ENCODE data around the gene PNLDC1. TPM values are rescaled to one million over a fixed set of nuclear protein-coding genes. Genes with fewer than 3 reads are reported as not detected.

Gene PNLDC1, protein sequence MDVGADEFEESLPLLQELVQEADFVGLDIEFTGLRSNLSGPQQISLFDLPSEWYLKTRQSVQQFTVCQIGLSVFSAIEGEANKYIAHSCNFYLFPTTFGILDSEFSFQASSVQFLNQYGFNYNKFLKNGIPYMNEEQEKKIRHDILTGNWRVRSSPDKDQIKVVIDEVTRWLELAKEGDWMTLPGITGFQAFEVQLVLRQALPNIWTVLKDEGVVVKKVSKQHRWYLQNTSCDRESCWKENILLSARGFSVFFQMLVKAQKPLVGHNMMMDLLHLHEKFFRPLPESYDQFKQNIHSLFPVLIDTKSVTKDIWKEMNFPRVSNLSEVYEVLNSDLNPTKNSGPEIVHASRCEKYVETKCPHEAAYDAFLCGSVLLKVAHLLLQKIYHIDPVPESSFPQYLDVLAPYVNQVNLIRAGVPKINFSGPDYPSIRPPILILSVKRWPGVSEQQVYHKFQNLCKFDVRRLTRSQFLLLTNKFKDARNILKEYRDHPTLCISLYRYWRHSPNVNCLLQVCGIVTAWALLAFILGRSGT
- total RNA-seq (2014; rRNA removed; shearing (Covaris generic)) = not detected in 2 replicates

DNA sequence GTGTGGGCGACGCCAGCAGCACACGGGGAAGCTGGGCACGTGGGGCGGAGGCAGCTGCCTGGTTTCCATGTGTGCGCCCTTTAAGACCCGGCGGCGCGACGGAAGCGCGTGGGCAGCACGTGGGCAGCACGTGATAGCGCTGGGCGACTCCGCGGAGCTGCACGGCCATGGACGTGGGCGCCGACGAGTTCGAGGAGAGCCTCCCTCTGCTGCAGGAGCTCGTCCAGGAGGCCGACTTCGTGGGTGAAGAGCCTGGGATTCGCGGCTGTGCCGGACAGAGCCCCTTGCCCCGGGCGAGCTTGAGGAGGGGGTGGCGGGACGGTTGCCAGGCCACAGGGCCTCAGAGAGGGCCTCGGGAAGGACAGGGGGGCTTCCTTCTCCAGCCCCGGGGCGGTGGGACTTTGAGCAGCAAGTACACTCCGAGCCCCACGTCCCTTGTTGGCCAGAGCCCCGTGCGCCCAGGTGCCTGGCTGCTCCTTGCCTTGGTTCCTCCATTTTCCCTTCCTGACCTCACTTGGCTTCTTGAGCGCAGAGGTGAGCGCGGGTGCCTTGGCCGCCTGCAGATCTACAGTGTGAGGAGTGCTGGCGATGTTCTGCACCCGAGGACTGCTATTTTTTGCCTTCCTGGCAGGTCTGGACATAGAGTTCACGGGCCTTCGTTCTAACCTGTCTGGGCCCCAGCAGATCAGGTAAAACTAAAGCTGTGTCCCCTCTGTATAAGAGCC lies at the start of gene PNLDC1:
TSS of gene PNLDC1 (plus strand) at position 136 of the 725 bp plus-strand sequence. CDS start at position 168, 32 bp downstream.
- DNase-seq (ENCODE audit: low read depth) = no peak

DNA sequence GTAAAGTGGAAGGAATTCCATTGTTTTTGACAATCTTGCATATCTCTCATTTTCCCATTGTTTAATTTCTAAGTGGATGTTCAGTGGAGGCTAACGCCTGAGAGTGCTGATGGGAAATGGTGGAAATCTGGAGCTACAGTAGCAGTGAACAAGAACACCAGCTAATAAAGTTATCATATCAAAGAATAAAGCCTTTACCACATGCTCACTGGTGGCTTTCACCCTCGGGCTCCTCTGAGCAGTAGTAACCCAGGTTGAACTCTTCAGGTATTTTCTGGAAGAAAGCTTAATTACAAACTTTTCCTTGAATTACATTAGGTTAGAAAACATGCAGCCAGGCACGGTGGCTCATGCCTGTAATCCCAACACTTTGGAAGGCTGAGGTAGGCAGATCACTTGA lies 48.6 kb upstream of the PNLDC1 start:
- DNase-seq (ENCODE audit: low read depth) = no peak

DNA sequence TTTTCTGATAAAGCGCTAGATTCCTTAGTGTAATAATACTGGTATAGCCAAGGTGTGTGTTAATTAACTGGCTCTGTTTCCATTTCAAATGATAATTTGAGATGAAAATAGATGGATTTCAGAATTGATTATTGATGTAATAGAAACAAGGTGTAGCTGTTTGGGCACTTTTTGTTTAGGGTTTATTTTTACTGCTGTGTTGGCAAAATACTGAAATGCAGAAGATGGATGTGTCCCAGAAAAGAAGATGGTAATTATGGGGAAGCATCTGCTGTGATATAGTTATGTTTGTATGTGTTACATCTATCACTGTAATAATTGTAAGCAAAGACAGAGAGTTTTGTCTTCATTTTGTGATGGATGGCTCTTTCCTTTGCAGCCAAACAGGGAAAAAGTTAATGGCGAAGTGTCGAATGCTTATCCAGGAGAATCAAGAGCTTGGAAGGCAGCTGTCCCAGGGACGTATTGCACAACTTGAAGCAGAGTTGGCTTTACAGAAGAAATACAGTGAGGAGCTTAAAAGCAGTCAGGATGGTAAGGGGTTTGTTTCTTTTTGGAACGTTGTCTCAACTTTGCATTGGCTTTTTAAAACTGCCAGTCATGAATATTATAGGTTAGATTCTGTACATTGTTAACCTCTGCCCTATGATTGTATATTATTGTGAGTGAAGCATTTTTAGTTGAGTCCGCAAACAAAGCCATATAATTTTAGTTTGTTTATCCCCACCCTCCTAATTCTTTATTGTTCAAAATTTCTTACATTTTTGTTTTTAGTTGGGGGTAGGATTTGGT lies 46.8 kb upstream of the PNLDC1 start:
- DNase-seq (ENCODE audit: low read depth) = no peak

DNA sequence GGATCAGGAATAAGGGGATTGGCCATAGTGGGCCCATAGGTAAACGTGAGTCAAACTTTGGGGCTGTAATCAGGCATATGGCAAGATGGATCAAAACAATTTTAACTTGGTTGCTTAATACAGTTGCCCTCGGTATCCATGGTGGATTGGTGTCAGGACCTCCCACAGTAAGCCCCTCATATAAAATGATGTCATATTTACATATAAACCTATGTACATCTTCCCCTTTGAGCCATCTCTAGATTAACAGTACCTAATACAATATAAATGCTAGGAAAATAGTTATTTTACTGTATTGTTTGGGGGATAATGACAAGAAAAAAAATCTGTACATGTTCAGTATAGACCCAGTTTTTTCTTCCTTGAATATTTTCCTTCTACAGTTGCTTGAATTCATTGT lies 45.7 kb upstream of the PNLDC1 start:
- DNase-seq (ENCODE audit: low read depth) = no peak

DNA sequence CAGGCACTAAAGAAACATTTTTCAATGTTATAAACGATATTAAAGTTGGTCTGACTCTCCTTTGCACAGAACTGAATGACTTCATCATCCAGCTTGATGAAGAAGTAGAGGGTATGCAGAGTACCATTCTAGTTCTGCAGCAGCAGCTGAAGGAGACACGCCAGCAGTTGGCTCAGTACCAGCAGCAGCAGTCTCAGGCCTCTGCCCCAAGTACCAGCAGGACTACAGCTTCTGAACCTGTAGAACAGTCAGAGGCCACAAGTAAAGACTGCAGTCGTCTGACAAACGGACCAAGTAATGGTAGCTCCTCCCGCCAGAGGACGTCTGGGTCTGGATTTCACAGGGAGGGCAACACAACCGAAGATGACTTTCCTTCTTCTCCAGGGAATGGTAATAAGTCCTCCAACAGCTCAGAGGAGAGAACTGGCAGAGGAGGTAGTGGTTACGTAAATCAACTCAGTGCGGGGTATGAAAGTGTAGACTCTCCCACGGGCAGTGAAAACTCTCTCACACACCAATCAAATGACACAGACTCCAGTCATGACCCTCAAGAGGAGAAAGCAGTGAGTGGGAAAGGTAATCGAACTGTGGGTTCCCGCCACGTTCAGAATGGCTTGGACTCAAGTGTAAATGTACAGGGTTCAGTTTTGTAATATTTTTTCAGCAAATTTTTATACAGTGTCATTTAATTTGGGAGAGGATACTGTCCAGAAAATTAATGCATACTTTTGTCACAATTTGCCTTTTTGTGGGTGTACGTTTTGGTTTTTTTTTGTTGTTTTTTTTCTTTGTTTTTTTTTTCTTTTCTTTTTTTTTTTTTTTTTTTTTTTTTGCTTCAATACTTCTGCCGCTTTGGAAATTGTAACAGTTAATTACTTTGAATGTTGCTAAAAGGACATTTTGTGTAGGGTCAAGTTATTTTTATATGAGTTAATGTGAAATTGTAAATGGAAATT lies 44.8 kb upstream of the PNLDC1 start:
- no peak for DNase-seq (ENCODE audit: low read depth)

DNA sequence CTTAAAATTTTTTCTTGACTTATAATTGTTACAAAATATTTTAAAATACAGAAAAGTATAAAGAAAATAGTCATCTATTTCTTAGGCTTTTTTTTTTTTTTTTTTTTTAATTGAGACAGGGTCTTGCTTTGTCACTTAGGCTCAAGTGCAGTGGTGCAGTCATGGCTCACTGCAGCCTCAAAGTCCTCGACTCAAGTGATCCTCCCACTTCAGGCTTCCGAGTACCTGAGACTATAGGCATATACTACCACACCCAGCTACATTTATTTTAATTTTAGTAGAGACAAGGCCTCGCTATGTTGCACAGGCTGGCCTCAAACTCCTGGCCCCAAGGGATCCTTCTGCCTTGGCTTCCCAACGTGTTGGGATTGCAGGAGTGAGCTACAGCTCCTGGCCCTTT lies 43.6 kb upstream of the PNLDC1 start:
- no peak for DNase-seq (ENCODE audit: low read depth)

DNA sequence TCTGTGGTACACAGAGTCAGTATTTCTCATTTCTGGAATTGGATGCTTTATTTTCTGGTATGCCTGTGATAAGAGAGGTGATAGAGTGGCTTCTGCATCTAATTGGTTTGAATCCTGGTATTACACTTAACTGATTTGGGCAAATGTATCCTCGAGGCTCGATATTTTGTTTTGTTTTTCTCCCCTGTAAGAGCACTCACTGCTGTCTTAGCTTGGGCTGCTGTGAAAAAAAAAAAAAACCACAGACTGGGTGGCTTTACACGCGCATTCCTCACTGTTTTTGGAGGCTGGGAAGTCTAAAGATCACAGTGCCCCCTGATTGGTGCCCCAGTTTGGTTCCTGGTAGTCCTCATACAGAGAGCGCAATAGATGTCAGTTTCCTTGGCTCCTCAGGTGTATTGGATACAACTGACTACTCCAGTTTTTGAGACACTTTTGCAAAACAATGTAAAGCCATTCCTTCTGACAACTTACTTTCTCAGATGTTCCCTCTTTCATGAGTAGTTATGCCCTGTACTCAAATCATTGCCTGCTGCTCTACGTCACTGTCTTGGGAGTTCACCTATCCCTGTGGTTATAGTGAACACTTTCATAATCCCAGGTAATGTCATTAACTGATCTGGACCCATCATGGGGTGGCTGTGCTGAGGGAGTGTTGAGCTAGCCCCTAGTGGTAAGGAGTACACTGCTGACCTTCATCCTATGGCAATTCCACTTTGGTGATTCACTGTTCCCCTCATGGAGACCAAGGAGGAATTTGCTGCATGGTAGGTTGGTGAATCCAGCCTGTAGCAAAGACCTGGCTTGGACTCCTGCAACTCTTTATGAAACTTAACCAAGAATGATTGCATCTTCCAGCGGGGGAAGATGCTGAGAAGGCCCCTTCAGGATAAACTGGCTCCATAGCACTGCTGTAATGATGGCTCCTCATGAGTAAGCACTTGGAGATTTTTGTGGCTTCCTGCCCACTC lies 41.8 kb upstream of the PNLDC1 start:
- peak; percentile 88 for DNase-seq (ENCODE audit: low read depth)

DNA sequence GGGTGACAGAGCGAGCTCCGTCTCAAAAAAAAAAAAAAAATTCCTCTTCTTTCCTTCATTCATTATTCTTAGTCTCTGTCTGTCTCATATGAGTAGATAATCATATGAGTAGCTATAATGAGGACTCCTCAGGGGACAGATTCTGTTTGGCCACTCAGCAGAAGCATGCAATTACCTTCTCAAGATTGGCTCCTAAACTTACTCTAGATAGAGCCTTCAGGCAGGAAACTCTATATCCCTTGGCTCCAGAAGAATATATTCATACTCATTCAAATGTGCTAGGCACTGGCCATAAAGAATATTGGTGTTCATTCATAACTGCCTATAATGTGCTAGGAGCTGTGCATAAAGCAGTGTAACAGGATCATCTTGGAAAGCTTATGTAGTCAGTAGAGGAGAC lies 40.4 kb upstream of the PNLDC1 start:
- DNase-seq (ENCODE audit: low read depth) = peak; percentile 20

DNA sequence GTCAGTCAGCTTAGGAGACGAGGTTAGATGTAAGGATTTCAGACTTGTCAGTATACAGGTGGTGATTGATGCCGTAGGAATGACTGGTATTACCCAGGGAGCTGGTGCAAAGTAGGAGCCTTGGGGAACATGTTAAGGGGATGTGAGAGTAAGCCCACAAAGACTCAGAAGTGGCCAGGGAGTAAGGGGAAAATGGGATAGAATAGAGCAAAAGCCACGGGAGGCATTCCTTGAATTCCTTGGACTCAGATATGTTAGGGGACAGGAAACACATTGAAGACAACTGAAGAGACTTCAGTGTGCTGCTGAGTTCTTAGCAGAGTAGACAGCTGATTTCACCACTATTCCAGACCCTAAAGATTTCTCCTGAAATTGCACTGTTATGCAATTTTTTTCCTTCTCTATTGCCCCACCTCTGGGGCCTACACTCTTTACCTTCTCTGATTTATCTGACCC lies 39.4 kb upstream of the PNLDC1 start:
- peak; percentile 93 for DNase-seq (ENCODE audit: low read depth)

DNA sequence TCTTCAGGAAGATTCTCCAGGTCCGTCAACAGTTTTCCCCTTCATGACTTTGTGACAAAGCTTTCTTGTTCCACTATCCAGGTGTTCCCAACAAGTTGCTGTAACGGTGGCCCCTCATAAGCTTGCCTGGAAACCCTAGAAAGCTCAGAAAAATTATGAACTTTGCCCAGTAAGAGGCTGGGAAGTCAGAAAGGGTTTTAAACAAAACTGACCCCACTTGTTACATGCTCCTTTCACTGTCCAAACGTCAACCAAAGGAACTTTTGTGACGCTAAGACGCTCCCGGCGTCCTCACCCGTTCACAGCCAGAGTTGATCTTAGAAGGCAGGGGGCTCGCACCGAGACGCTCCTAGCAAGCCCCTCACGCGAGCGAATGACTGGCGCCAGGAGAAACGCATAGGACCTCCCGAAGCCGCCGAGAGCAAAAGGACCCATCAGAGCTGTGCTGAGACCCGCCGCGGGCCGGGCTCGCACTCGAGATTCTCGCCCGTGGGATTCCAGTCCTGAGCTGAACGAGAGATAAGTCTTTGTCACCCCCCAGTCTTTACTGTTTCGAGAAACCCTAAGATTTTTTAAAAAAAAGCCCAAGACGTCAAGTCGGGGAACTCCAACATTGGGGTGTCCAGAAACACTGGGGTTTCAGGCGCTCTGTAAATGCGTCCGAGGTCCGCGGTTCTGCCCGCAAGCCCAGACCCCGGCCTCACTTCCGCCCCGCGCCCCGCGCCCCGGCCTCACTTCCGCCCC lies 38.8 kb upstream of the PNLDC1 start:
- peak; percentile 20 for DNase-seq (ENCODE audit: low read depth)

DNA sequence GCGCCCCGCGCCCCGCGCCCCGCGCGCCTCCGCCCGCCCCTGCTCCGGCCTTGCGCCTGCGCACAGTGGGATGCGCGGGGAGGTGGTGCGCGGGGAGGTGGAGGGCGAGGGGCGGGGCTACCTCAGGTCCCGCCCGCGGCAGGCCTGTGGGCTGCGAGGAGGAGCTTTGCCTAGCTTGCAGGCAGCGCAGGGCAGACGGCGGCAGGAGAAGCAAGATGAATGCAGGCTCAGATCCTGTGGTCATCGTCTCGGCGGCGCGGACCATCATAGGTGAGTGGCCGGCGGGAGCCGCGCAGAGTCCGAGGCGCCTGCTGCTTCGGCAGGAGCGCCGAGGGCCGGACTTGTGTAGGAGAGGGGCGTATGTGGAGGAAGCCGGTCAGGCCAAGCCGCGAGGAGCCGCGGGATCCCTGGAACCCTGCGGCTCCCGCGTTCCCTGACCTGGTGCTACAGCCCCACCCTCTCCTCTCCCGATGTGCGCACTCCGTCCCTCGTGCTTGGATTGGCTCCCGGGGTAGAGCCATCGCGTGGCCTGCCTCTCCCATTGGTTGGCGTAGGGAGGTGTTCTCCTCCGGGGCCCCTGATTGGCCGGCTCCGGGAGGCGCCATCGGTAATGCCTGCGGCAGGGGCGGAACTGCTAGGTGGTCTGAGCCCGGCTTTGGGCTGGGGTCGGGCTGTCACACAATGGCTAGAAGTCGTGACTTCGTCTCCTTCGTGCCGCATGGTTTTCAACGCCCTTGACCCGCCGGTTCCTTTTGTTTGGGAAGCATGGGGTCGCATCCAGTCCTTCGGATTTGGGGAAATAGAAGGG lies 38.0 kb upstream of the PNLDC1 start, which contains the start of gene ACAT2:
TSS of gene ACAT2 (plus strand) at position 173 of the 808 bp plus-strand sequence. CDS start at position 216, 43 bp downstream.
- peak; percentile 93 for DNase-seq (ENCODE audit: low read depth)

DNA sequence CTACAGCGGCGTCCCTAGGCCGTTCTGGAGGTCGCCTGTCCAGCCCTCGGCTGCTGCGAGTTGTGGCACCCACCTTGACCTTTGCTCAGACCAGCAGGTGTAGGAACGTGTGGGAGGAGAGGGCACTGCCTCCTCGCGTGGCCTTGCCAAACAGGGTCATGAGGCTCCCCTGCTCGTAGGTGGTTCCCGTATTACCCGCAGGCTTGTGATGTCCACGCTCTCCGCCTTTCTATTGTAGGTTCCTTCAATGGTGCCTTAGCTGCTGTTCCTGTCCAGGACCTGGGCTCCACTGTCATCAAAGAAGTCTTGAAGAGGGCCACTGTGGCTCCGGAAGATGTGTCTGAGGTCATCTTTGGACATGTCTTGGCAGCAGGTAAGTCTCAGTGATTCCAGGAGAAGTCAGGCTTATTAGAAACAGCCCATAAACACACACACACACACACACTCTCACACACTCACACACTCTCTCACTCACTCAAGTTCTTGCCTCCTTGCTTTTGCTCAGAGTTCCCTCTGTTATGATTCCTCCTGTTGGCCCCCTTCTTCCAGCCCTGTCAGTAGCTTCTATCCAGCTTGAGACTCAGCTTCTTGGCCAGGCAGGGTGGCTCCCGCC lies 37.3 kb upstream of the PNLDC1 start:
- DNase-seq (ENCODE audit: low read depth) = no peak

DNA sequence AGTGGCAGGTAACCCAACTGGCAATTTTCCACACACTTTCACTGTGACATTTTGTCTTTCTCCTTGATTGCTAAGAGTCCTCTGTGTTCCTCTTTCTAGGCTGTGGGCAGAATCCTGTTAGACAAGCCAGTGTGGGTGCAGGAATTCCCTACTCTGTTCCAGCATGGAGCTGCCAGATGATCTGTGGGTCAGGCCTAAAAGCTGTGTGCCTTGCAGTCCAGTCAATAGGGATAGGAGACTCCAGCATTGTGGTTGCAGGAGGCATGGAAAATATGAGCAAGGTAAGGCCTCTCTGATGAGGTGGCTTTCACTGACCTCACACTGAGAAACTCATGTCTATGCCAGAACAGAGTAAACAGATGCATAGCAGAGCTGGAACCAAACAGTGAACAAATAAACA lies 33.2 kb upstream of the PNLDC1 start:
- DNase-seq (ENCODE audit: low read depth) = peak; percentile 33

DNA sequence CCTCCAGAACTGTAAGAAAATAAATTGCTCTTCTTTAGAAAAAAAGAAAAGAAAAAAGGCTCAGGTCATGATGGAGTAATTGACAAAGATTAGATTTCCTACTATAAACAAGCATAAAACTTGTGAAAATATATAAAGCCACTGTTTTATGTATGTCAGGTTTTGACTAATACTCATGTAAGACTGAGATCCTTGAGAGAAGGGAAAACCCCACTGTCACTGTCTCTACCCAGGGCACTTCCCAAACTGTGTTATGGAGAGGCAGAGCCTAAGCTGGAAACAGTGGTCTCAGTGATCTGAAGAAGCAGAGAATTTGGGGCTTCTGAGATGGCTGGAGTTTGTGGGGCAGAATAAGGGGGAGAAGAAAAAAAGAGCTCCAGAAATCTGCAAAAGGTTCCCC lies 30.6 kb upstream of the PNLDC1 start:
- DNase-seq (ENCODE audit: low read depth) = no peak

DNA sequence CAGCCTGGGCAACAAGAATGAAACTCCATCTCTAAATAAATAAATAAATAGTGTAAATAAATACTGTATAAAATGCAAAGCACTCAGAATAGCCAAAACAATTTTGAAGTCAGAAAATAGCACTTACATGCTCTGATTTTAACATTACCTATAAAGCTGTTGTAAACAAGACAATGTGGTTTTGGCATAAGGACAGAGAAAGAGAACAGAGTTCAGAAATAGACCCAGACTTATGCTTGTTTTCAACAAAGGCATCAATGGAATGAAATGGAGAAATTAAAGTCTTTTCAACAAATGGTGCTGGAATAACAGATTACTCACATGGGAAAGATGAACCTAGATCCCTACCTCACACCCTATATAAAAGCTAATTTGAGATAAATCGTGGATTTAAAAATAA lies 27.9 kb upstream of the PNLDC1 start:
- no peak for DNase-seq (ENCODE audit: low read depth)

DNA sequence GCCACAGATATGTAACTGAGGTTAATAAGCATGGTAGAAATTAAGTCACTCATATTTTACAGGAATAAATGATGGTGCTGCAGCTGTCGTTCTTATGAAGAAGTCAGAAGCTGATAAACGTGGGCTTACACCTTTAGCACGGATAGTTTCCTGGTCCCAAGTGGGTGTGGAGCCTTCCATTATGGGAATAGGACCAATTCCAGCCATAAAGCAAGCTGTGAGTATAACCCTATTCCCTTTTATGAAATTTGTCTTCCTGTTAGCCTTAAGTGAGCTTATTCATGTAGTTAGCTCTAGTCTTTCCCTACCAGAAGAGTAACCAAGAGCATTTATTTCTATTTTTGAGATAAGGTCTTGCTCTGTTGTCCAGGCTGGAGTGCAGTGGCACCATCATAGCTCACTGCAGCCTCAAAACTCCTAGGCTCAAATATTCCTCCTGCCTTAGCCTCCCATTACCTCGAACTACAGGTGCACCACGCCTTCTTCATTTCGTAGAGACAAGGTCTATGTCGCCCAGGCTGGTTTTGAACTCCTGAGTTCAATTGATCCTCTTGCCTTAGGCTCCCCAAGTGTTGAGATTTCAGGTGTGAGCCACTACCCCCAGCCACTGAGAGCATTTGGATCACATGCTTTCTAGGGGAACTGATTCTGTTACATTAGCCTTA lies 22.7 kb upstream of the PNLDC1 start:
- DNase-seq (ENCODE audit: low read depth) = no peak

DNA sequence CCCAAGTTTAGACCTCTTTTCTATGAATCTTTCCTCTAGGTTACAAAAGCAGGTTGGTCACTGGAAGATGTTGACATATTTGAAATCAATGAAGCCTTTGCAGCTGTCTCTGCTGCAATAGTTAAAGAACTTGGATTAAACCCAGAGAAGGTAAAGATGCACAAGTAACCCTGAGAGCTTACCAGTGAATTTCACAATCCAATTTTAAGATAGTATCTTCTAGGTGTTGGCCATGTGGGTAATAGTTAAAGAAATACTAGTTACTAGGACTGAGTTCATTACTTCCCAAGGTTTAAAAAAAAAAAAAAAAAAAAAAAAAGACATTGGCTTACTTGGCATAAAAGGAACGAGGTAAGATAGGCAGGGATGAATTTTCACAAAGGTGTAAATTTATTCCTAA lies 21.9 kb upstream of the PNLDC1 start:
- DNase-seq (ENCODE audit: low read depth) = no peak
